Measurements from ENCODE around the gene SPATC1L. TPM values are rescaled to one million over a fixed set of nuclear protein-coding genes. Genes with fewer than 3 reads are reported as not detected.

SPATC1L gene
- total RNA-seq, 1 experiment from 2014 or later, result 36.0 TPM

GRCh38 chr21:46121286-46122221 is 62.7 kb downstream of the SPATC1L start:
- no peaks in the 10 kb centered on the region for H3K23me2 ChIP-seq (ENCODE audit: insufficient read length, low read depth, low read length, poor library complexity, severe bottlenecking)
- H4K91ac ChIP-seq (ENCODE audit: insufficient read length, low read depth, low read length), result no peak overlapping the region
- no peak overlapping the region for H4K5ac ChIP-seq (ENCODE audit: insufficient read length, low read depth, low read length)
- no peaks in the 10 kb centered on the region for H3K4me1 ChIP-seq (ENCODE audit: insufficient read depth, low read length)
- TF ChIP-seq CTCF (conservative IDR thresholded peaks at IDR 0.05), result no peak
- peaks cover 11 to 48% (median 17%) of the 10 kb centered on the region in 3 experiments for H3K36me3 Mint-ChIP-seq (ENCODE audit: insufficient read depth in 1 of 3, low read depth in 3 of 3)
- H3K27me3 Mint-ChIP-seq (ENCODE audit: low read depth), result no peaks in the 10 kb centered on the region
- no CpG with 5 or more reads among the region's 29 CpGs for whole genome bisulfite sequencing (ENCODE audit: extremely low coverage, insufficient read length, low lambda C conversion rate)
- peak; percentile 15 for DNase-seq
- no peak overlapping the region for H3K4ac ChIP-seq (ENCODE audit: low read depth, low read length)
- no peak overlapping the region for H2BK12ac ChIP-seq (ENCODE audit: insufficient read length, low read depth, low read length)
- H3K9me3 Mint-ChIP-seq, result no peaks in the 10 kb centered on the region
- H3K4me1 Mint-ChIP-seq, result no peaks in the 10 kb centered on the region
- no peak overlapping the region for H3K23ac ChIP-seq (ENCODE audit: insufficient read length, low read depth, low read length)
- no peak overlapping the region for H3K18ac ChIP-seq (ENCODE audit: insufficient read length, low read depth, low read length)
- no peaks in the 10 kb centered on the region for H3K79me2 ChIP-seq (ENCODE audit: insufficient read depth, low read length)
- H2BK5ac ChIP-seq (ENCODE audit: insufficient read length, low read length), result no peak overlapping the region
- H2AK5ac ChIP-seq (ENCODE audit: insufficient read length, low read length), result no peak overlapping the region
- H2BK15ac ChIP-seq (ENCODE audit: low read depth, low read length), result no peak overlapping the region
- H2AFZ ChIP-seq (ENCODE audit: low read length), result no peak overlapping the region
- no peak overlapping the region for H3K9ac ChIP-seq (ENCODE audit: extremely low read depth, insufficient read length, low read length)
- H3K4me3 Mint-ChIP-seq, result no peak overlapping the region
- no peak overlapping the region for H2BK20ac ChIP-seq (ENCODE audit: low read depth, low read length, poor library complexity, severe bottlenecking)
- no peak overlapping the region for H4K8ac ChIP-seq (replicated peaks; ENCODE audit: insufficient read length, low read depth, low read length)
- no peak overlapping the region for H3K56ac ChIP-seq (ENCODE audit: insufficient read length, low read depth, low read length)
- H3T11ph ChIP-seq (ENCODE audit: low read length), result no peak overlapping the region
- H2BK120ac ChIP-seq (ENCODE audit: low read depth, low read length, poor library complexity, severe bottlenecking), result no peak overlapping the region
- no peak overlapping the region for H3K27ac ChIP-seq (ENCODE audit: insufficient read length, low read depth, low read length)
- H3K27me3 ChIP-seq (ENCODE audit: insufficient read depth, low read length), result no peaks in the 10 kb centered on the region
- no peaks in the 10 kb centered on the region for H4K20me1 ChIP-seq (ENCODE audit: control insufficient read depth, insufficient read depth, insufficient read length)
- no peaks in the 10 kb centered on the region for H3K79me1 ChIP-seq (ENCODE audit: insufficient read depth, low read depth, low read length, poor library complexity, severe bottlenecking)
- H3K14ac ChIP-seq (ENCODE audit: insufficient read depth, low read length), result no peak overlapping the region
- H3K4me2 ChIP-seq (ENCODE audit: insufficient read depth, insufficient read length, low read length), result no peak overlapping the region
- H3K9me3 ChIP-seq (ENCODE audit: control insufficient read depth, low read depth, low read length), result no peaks in the 10 kb centered on the region
- H3K27ac Mint-ChIP-seq, result peak overlapping the region in 1 of 3 experiments; percentile 48; a peak in 2 of 7 replicates

Measured in H9 (cell line).